Trophoblast cell (in vitro differentiated cells and primary cell): ENCODE measurements around the gene PDE4D.

Experiments used
- DNase-seq, 2 donors: peaks; one replicate each; pipeline ENCODE4 v3.0.0-alpha.2; 2016
- H2AFZ ChIP-seq: 2 replicates; pipeline ENCODE4 v1.6.1; 2013; ENCODE audit warnings: low read length, moderate library complexity, mild to moderate bottlenecking; ENCODE audit not compliant: insufficient read depth, poor library complexity
- H2AK5ac ChIP-seq: 2 replicates; pipeline ENCODE4 v1.6.1; 2013; ENCODE audit warnings: mild to moderate bottlenecking, low read length
- H2BK120ac ChIP-seq: 2 replicates; pipeline ENCODE4 v1.6.1; 2013; ENCODE audit warnings: low read length, mild to moderate bottlenecking, moderate library complexity; ENCODE audit not compliant: insufficient read depth, poor library complexity
- H2BK12ac ChIP-seq: 2 replicates; pipeline ENCODE4 v1.6.1; 2013; ENCODE audit warnings: mild to moderate bottlenecking, low read length, moderate library complexity
- H2BK5ac ChIP-seq: 2 replicates; pipeline ENCODE4 v1.6.1; 2013; ENCODE audit warnings: low read length, low read depth, moderate library complexity, mild to moderate bottlenecking; ENCODE audit not compliant: poor library complexity
- H3K14ac ChIP-seq: 2 replicates; pipeline ENCODE4 v1.6.1; 2013; ENCODE audit warnings: mild to moderate bottlenecking, low read length
- H3K18ac ChIP-seq: 2 replicates; pipeline ENCODE4 v1.6.1; 2013; ENCODE audit warnings: mild to moderate bottlenecking, low read length
- H3K23ac ChIP-seq: 2 replicates; pipeline ENCODE4 v1.6.1; 2013; ENCODE audit warnings: low read length
- H3K27ac ChIP-seq: 2 replicates; pipeline ENCODE4 v1.5.1; 2013; ENCODE audit warnings: low read depth, mild to moderate bottlenecking, inconsistent platforms, low read length, moderate library complexity
- H3K27me3 ChIP-seq: 2 replicates; pipeline ENCODE4 v1.6.1; 2013; ENCODE audit warnings: inconsistent platforms, mild to moderate bottlenecking, low read length, moderate library complexity; ENCODE audit not compliant: insufficient read depth
- H3K36me3 ChIP-seq, 2 experiments: 1 replicate in 1 of 2; 2 replicates in 1 of 2; pipeline ENCODE4 v1.6.1; 2013; ENCODE audit warnings: low read length in 2 of 2, mild to moderate bottlenecking in 2 of 2, moderate library complexity in 1 of 2; ENCODE audit not compliant: insufficient read depth in 2 of 2, control insufficient read depth in 1 of 2
- H3K4ac ChIP-seq: 2 replicates; pipeline ENCODE4 v1.6.1; 2013; ENCODE audit warnings: low read depth, mild to moderate bottlenecking, low read length, moderate library complexity
- H3K4me1 ChIP-seq, 2 experiments: 1 replicate in 1 of 2; 2 replicates in 1 of 2; pipeline ENCODE4 v1.6.1; 2013; ENCODE audit warnings: low read length in 2 of 2, mild to moderate bottlenecking in 2 of 2, moderate library complexity in 1 of 2; ENCODE audit not compliant: insufficient read depth in 2 of 2, control insufficient read depth in 1 of 2
- H3K4me2 ChIP-seq: 2 replicates; pipeline ENCODE4 v1.6.1; 2013; ENCODE audit warnings: inconsistent platforms, mild to moderate bottlenecking, low read length, moderate library complexity
- H3K4me3 ChIP-seq: 2 replicates; pipeline ENCODE4 v1.5.1; 2013; ENCODE audit warnings: mild to moderate bottlenecking, low read depth, low read length, inconsistent platforms
- H3K79me1 ChIP-seq: one replicate; pipeline ENCODE4 v1.6.1; 2013; ENCODE audit warnings: low read length
- H3K79me2 ChIP-seq: 2 replicates; pipeline ENCODE4 v1.6.1; 2013; ENCODE audit warnings: low read length, mild to moderate bottlenecking; ENCODE audit not compliant: control insufficient read depth, insufficient read depth, poor library complexity
- H3K9ac ChIP-seq: 2 replicates; pipeline ENCODE4 v1.6.1; 2013; ENCODE audit warnings: mild to moderate bottlenecking, low read length
- H3K9me3 ChIP-seq: 2 replicates; pipeline ENCODE4 v1.6.1; 2013; ENCODE audit warnings: low read depth, mild to moderate bottlenecking, control low read depth, inconsistent platforms, low read length; ENCODE audit not compliant: insufficient read depth
- H4K12ac ChIP-seq: 2 replicates; pipeline ENCODE4 v1.6.1; 2013; ENCODE audit warnings: low read depth, mild to moderate bottlenecking, low read length, moderate library complexity
- H4K8ac ChIP-seq: 2 replicates; pipeline ENCODE4 v1.6.1; 2013; ENCODE audit warnings: low read depth, mild to moderate bottlenecking, low read length, moderate library complexity
- H4K91ac ChIP-seq: one replicate; pipeline ENCODE4 v1.6.1; 2013; ENCODE audit warnings: low read depth, mild to moderate bottlenecking, low read length, moderate library complexity
- whole genome bisulfite sequencing: extraction: QIAGEN DNeasy Blood & Tissue Kit; methylation state at CpG from one replicate; pipeline ENCODE4 v1.1.7; 2013; ENCODE audit warnings: missing lambda C conversion rate; ENCODE audit not compliant: insufficient read length, insufficient coverage; ENCODE audit errors: extremely low coverage; 5-methylcytosine and 5-hydroxymethylcytosine counted together

Gene PDE4D

GRCh38 chr5:59116231-59116865 lies 777.2 kb downstream of the PDE4D start:
- Histone ChIP-seq H2BK120ac (peak overlapping the region; percentile 60), H3K4me1 (peaks cover 0 to 8% of the 10 kb centered on the region in 2 experiments), H3K18ac (no peak overlapping the region), H4K12ac (no peak overlapping the region), H3K79me2 (no peaks in the 10 kb centered on the region), H4K8ac (no peak overlapping the region), H3K4ac (no peak overlapping the region), H3K4me3 (no peak overlapping the region), H3K27ac (peak overlapping the region; percentile 87), H2AFZ (no peak overlapping the region), H3K4me2 (no peak overlapping the region), H3K14ac (no peak overlapping the region), H3K9me3 (no peaks in the 10 kb centered on the region), H2AK5ac (no peak overlapping the region), H2BK5ac (peak overlapping the region; percentile 21), H3K9ac (no peak overlapping the region), H2BK12ac (peak overlapping the region; percentile 22), H3K36me3 (no peaks in the 10 kb centered on the region), H3K79me1 (peaks cover 18% of the 10 kb centered on the region), H4K91ac (peak overlapping the region; percentile 37), H3K23ac (no peak overlapping the region), H3K27me3 (no peaks in the 10 kb centered on the region)
- WGBS, result no CpG with 5 or more reads among the region's 11 CpGs
- DNase-seq, result peak; percentile 74 to 76

- no peaks in the 10 kb centered on the region for H3K79me2 ChIP-seq
- peak in 1 of 2 donors; percentile 34 for DNase-seq
- no peak overlapping the region for H3K4me2 ChIP-seq
- no peak overlapping the region for H3K18ac ChIP-seq
- no peak overlapping the region for H2BK12ac ChIP-seq
- H3K4ac ChIP-seq, result no peak overlapping the region
- H3K27ac ChIP-seq, result no peak overlapping the region
- H3K79me1 ChIP-seq, result peaks cover 18% of the 10 kb centered on the region
- no peaks in the 10 kb centered on the region for H3K27me3 ChIP-seq
- no peaks in the 10 kb centered on the region for H3K9me3 ChIP-seq
- no peak overlapping the region for H4K8ac ChIP-seq
- H2BK120ac ChIP-seq, result no peak overlapping the region
- H3K23ac ChIP-seq, result no peak overlapping the region
- no peak overlapping the region for H3K9ac ChIP-seq
- H4K91ac ChIP-seq, result no peak overlapping the region
- no peak overlapping the region for H2BK5ac ChIP-seq
- no peak overlapping the region for H3K14ac ChIP-seq
- H3K4me3 ChIP-seq, result no peak overlapping the region
- H3K4me1 ChIP-seq, result peaks cover 0 to 8% of the 10 kb centered on the region in 2 experiments
- H4K12ac ChIP-seq, result no peak overlapping the region
- H3K36me3 ChIP-seq, result no peaks in the 10 kb centered on the region
- no peak overlapping the region for H2AK5ac ChIP-seq
- H2AFZ ChIP-seq, result no peak overlapping the region
Measured at GRCh38 chr5:59115345-59115744, 778.2 kb downstream of the PDE4D start.

- DNase-seq, result no peak
- no peaks in the 10 kb centered on the region for H3K79me2 ChIP-seq
- H4K12ac ChIP-seq, result no peak overlapping the region
- no peak overlapping the region for H3K4ac ChIP-seq
- H3K27ac ChIP-seq, result no peak overlapping the region
- no peak overlapping the region for H3K4me2 ChIP-seq
- H3K36me3 ChIP-seq, result no peaks in the 10 kb centered on the region
- no peak overlapping the region for H4K91ac ChIP-seq
- peaks cover 2% of the 10 kb centered on the region for H3K79me1 ChIP-seq
- no peak overlapping the region for H3K9ac ChIP-seq
- H2BK120ac ChIP-seq, result no peak overlapping the region
- H2AK5ac ChIP-seq, result no peak overlapping the region
- H3K14ac ChIP-seq, result peak overlapping the region; percentile 29
- no peak overlapping the region for H2AFZ ChIP-seq
- H3K4me3 ChIP-seq, result no peak overlapping the region
- H3K18ac ChIP-seq, result no peak overlapping the region
- no CpG with 5 or more reads among the region's 2 CpGs for WGBS
- no peaks in the 10 kb centered on the region for H3K27me3 ChIP-seq
- H3K23ac ChIP-seq, result no peak overlapping the region
- H3K4me1 ChIP-seq, result peaks cover 2 to 5% of the 10 kb centered on the region in 2 experiments
- H4K8ac ChIP-seq, result no peak overlapping the region
- H3K9me3 ChIP-seq, result no peaks in the 10 kb centered on the region
- H2BK12ac ChIP-seq, result no peak overlapping the region
- no peak overlapping the region for H2BK5ac ChIP-seq
Measured at GRCh38 chr5:59109383-59109782, 784.1 kb downstream of the PDE4D start.

GRCh38 chr5:59107692-59108091 lies 785.8 kb downstream of the PDE4D start:
- DNase-seq, result no peak
- H4K8ac ChIP-seq, result no peak overlapping the region
- H4K91ac ChIP-seq, result no peak overlapping the region
- no peak overlapping the region for H2AFZ ChIP-seq
- peaks cover 4% of the 10 kb centered on the region for H3K79me1 ChIP-seq
- no peak overlapping the region for H2BK120ac ChIP-seq
- H3K4me1 ChIP-seq, result peaks cover 3 to 5% of the 10 kb centered on the region in 2 experiments
- no peak overlapping the region for H3K14ac ChIP-seq
- no peak overlapping the region for H4K12ac ChIP-seq
- H3K18ac ChIP-seq, result no peak overlapping the region
- H3K27ac ChIP-seq, result no peak overlapping the region
- WGBS, result no CpG with 5 or more reads among the region's 2 CpGs
- H3K9me3 ChIP-seq, result no peaks in the 10 kb centered on the region
- no peak overlapping the region for H3K4ac ChIP-seq
- no peak overlapping the region for H3K9ac ChIP-seq
- H3K4me2 ChIP-seq, result no peak overlapping the region
- H2BK5ac ChIP-seq, result no peak overlapping the region
- no peak overlapping the region for H2AK5ac ChIP-seq
- no peak overlapping the region for H3K23ac ChIP-seq
- H3K36me3 ChIP-seq, result no peaks in the 10 kb centered on the region
- H3K79me2 ChIP-seq, result no peaks in the 10 kb centered on the region
- no peak overlapping the region for H3K4me3 ChIP-seq
- no peaks in the 10 kb centered on the region for H3K27me3 ChIP-seq
- H2BK12ac ChIP-seq, result peak overlapping the region; percentile 82
